ENCODE measurements around the gene SHISA5.

GRCh38 chr3:48431224-48432029 lies 72.5 kb downstream of the SHISA5 start:
- TF ChIP-seq GATA2 (IDR thresholded peaks at IDR 0.05; ENCODE audit: low read depth, low read length) (no peak), GATA3 (IDR thresholded peaks at IDR 0.05; ENCODE audit: low read depth, low read length) (no peak)
